Esophagus squamous epithelium (tissue), 4 donors: ENCODE data around the gene ZDHHC14.

Experiments used
- CTCF ChIP-seq, 6 experiments: fragments of 450-650 bp in 4 of 6; fragments of 200-600 bp in 2 of 6; sonication (generic) in 2 of 6; IDR thresholded peaks; one replicate each; pipeline ENCODE4 v1.5.1; 2016 to 2019; ENCODE audit warnings: antibody characterized with exemption in 6 of 6, mild to moderate bottlenecking in 4 of 6, moderate library complexity in 4 of 6
- POLR2A ChIP-seq, 4 donors: fragments of 450-650 bp; IDR thresholded peaks; one replicate each; pipeline ENCODE4 v1.6.1; 2017; ENCODE audit warnings: antibody characterized with exemption in 4 of 4, mild to moderate bottlenecking in 4 of 4, moderate library complexity in 3 of 4

- TF ChIP-seq CTCF (IDR thresholded peaks at IDR 0.05) (no peak), POLR2A (IDR thresholded peaks at IDR 0.05) (no peak)
Observed at GRCh38 chr6:157537556-157537955, 156.6 kb downstream of the ZDHHC14 start.
